GM23338 (cell line): ENCODE data around the gene AVPR2. TPM values are rescaled to one million over a fixed set of nuclear protein-coding genes. Genes with fewer than 3 reads are reported as not detected.

Experiments used
- ATAC-seq: fragments of 200-7000 bp; cut with Tn5 transposase; 3 replicates; pipeline ENCODE4 v1.9.1; 2020
- DNase-seq: peaks from one replicate; pipeline ENCODE4 v3.0.0-alpha.2; 2015; ENCODE audit warnings: low spot score
- H2AFZ ChIP-seq: fragments of 200-600 bp; sonication (generic); 2 replicates; pipeline ENCODE4 v1.8.0; 2016; ENCODE audit warnings: antibody characterized with exemption, mild to moderate bottlenecking, moderate library complexity
- H3F3A ChIP-seq: fragments of 200-600 bp; sonication (generic); replicated peaks from 2 replicates; pipeline ENCODE4 v1.8.0; 2017; ENCODE audit warnings: antibody characterized with exemption, mixed run types, low read depth
- H3K27ac ChIP-seq: fragments of 200-600 bp; sonication (generic); 2 replicates; pipeline ENCODE4 v1.6.1; 2016; ENCODE audit warnings: low read depth
- H3K27me3 ChIP-seq: fragments of 200-600 bp; sonication (generic); 2 replicates; pipeline ENCODE4 v1.8.0; 2016; ENCODE audit warnings: mild to moderate bottlenecking, mixed run types, moderate library complexity; ENCODE audit not compliant: insufficient read depth
- H3K36me3 ChIP-seq: fragments of 200-600 bp; sonication (generic); 2 replicates; pipeline ENCODE4 v1.8.0; 2016; ENCODE audit warnings: mild to moderate bottlenecking; ENCODE audit not compliant: insufficient read depth
- H3K4me1 ChIP-seq: fragments of 200-600 bp; sonication (generic); 2 replicates; pipeline ENCODE4 v1.8.0; 2016; ENCODE audit warnings: mild to moderate bottlenecking, moderate library complexity; ENCODE audit not compliant: insufficient read depth
- H3K4me2 ChIP-seq: fragments of 200-600 bp; sonication (generic); 2 replicates; pipeline ENCODE4 v1.7.1; 2017; ENCODE audit warnings: mixed run types
- H3K4me3 ChIP-seq: fragments of 200-600 bp; sonication (generic); 2 replicates; pipeline ENCODE4 v1.6.1; 2016; ENCODE audit warnings: mixed run types
- H3K79me2 ChIP-seq: fragments of 200-600 bp; sonication (generic); replicated peaks from 2 replicates; pipeline ENCODE4 v1.8.0; 2017; ENCODE audit warnings: mild to moderate bottlenecking; ENCODE audit not compliant: insufficient read depth
- H3K9me2 ChIP-seq: fragments of 200-600 bp; sonication (generic); 2 replicates; pipeline ENCODE4 v1.8.0; 2017; ENCODE audit not compliant: insufficient read depth
- H4K20me1 ChIP-seq: fragments of 200-600 bp; sonication (generic); replicated peaks from 2 replicates; pipeline ENCODE4 v1.8.0; 2017; ENCODE audit warnings: mild to moderate bottlenecking; ENCODE audit not compliant: insufficient read depth
- H3K27ac Mint-ChIP-seq: 2 replicates; pipeline ENCODE4 v1.8.0; 2020; ENCODE audit warnings: inconsistent platforms, mild to moderate bottlenecking, moderate library complexity, mixed read lengths
- H3K27me3 Mint-ChIP-seq: 3 replicates; pipeline ENCODE4 v1.8.0; 2022; ENCODE audit warnings: low read depth, mild to moderate bottlenecking, moderate library complexity, mixed read lengths, inconsistent platforms; ENCODE audit not compliant: insufficient read depth, poor library complexity
- H3K36me3 Mint-ChIP-seq: 3 replicates; pipeline ENCODE4 v1.8.0; 2021; ENCODE audit warnings: low read depth, mild to moderate bottlenecking, inconsistent platforms, moderate library complexity, mixed read lengths
- H3K4me1 Mint-ChIP-seq: 3 replicates; pipeline ENCODE4 v1.8.0; 2020; ENCODE audit warnings: mild to moderate bottlenecking, inconsistent platforms, mixed read lengths
- H3K4me3 Mint-ChIP-seq: 3 replicates; pipeline ENCODE4 v1.8.0; 2021; ENCODE audit warnings: moderate library complexity, mild to moderate bottlenecking, inconsistent platforms, mixed read lengths
- H3K9me3 Mint-ChIP-seq: 3 replicates; pipeline ENCODE4 v1.8.0; 2020; ENCODE audit warnings: moderate library complexity, mild to moderate bottlenecking, inconsistent platforms, mixed read lengths
- CREB1 ChIP-seq: fragments of 250-450 bp; sonication (Bioruptor Pico); IDR thresholded peaks from 2 replicates; pipeline ENCODE4 v1.5.0; 2020; ENCODE audit warnings: low read depth, mild to moderate bottlenecking, moderate library complexity
- CTCF ChIP-seq, 2 experiments: fragments of 200-600 bp in 1 of 2; sonication (generic) in 1 of 2; conservative IDR thresholded peaks; 2 replicates each; pipeline versions ENCODE4 v1.5.1 to v1.6.1; 2016 to 2017; ENCODE audit warnings: antibody characterized with exemption in 2 of 2, low read depth in 2 of 2, mild to moderate bottlenecking in 2 of 2, moderate library complexity in 1 of 2
- ETS1 ChIP-seq: IDR thresholded peaks from 2 replicates; pipeline ENCODE4 v1.6.1; 2016; ENCODE audit warnings: antibody characterized with exemption
- EZH2 ChIP-seq: fragments of 200-600 bp; sonication (generic); IDR thresholded peaks from one replicate; pipeline ENCODE4 v1.8.0; 2017; ENCODE audit warnings: antibody characterized with exemption, mild to moderate bottlenecking, low read depth; ENCODE audit not compliant: unreplicated experiment
- EZH2phosphoT487 ChIP-seq: fragments of 200-600 bp; sonication (generic); IDR thresholded peaks from one replicate; pipeline ENCODE4 v1.8.1; 2018; ENCODE audit warnings: antibody characterized with exemption; ENCODE audit not compliant: unreplicated experiment
- JUNB ChIP-seq: IDR thresholded peaks from one replicate; pipeline ENCODE4 v1.6.1; 2016; ENCODE audit warnings: antibody characterized with exemption; ENCODE audit not compliant: unreplicated experiment
- NANOG ChIP-seq: IDR thresholded peaks from 2 replicates; pipeline ENCODE4 v1.6.1; 2016; ENCODE audit warnings: antibody characterized with exemption, borderline replicate concordance
- POLR2AphosphoS5 ChIP-seq: IDR thresholded peaks from 2 replicates; pipeline ENCODE4 v1.6.1; 2016; ENCODE audit warnings: antibody characterized with exemption, low read depth
- REST ChIP-seq: IDR thresholded peaks from one replicate; pipeline ENCODE4 v1.6.1; 2018; ENCODE audit warnings: antibody characterized with exemption; ENCODE audit not compliant: unreplicated experiment
- STAT1 ChIP-seq: IDR thresholded peaks from one replicate; pipeline ENCODE4 v1.6.1; 2016; ENCODE audit warnings: antibody characterized with exemption; ENCODE audit not compliant: unreplicated experiment
- ZNF114 ChIP-seq: fragments of 250-450 bp; sonication (Bioruptor Pico); IDR thresholded peaks from 2 replicates; pipeline ENCODE4 v1.5.0; 2020; ENCODE audit warnings: mild to moderate bottlenecking, moderate library complexity
- ZNF331 ChIP-seq: fragments of 250-450 bp; sonication (Bioruptor Pico); IDR thresholded peaks from 2 replicates; pipeline ENCODE4 v1.5.0; 2020; ENCODE audit warnings: low read depth, mild to moderate bottlenecking, moderate library complexity
- ZNF462 ChIP-seq: fragments of 250-450 bp; sonication (Bioruptor Pico); IDR thresholded peaks from 2 replicates; pipeline ENCODE4 v1.5.0; 2020; ENCODE audit warnings: mild to moderate bottlenecking, moderate library complexity
- polyA plus RNA-seq: library from polyadenylated mRNA; unstranded; fragments of >200 nt; fragmentation: Nextera tagmentation; extraction: Ambion mirVana; gene quantifications from 2 replicates; pipeline ENCODE4 v1.2.1, GENCODE V29; 2016
- total RNA-seq: library from RNA; depleted of rRNA; stranded (reverse); fragments of >200 nt; shearing (Covaris generic); gene quantifications from 2 replicates; pipeline ENCODE4 v1.2.3, GENCODE V29; 2014

AVPR2 gene
- total and polyA plus RNA-seq, 2 experiments from 2014 or later = not detected

GRCh38 chrX:153901753-153902140, 2.7 kb upstream of the AVPR2 start:
- Mint-ChIP-seq H3K27me3 (peaks cover 15% of the 10 kb centered on the region), H3K27ac (no peak overlapping the region), H3K4me3 (no peak overlapping the region), H3K36me3 (no peaks in the 10 kb centered on the region), H3K4me1 (peaks cover 26% of the 10 kb centered on the region), H3K9me3 (no peaks in the 10 kb centered on the region; the same call in 2 of the 3 replicates)
- DNase-seq = no peak
- Histone ChIP-seq H3K27ac (no peak overlapping the region), H2AFZ (no peak overlapping the region), H3K9me2 (no peaks in the 10 kb centered on the region), H3K27me3 (no peaks in the 10 kb centered on the region), H3K4me2 (no peak overlapping the region), H3K4me1 (peaks cover 5% of the 10 kb centered on the region; the same call in 1 of the 2 replicates), H4K20me1 (no peaks in the 10 kb centered on the region), H3K36me3 (no peaks in the 10 kb centered on the region), H3K79me2 (no peaks in the 10 kb centered on the region), H3F3A (no peaks in the 10 kb centered on the region), H3K4me3 (no peak overlapping the region)
- ATAC-seq = no peak
- TF ChIP-seq CREB1 (CRISPR knock-in tag) (no peak), JUNB (no peak), ZNF331 (no peak), ZNF114 (no peak), ZNF462 (no peak), EZH2 (no peak), EZH2phosphoT487 (no peak), REST (no peak), POLR2AphosphoS5 (no peak), STAT1 (no peak), CTCF (conservative IDR thresholded peaks at IDR 0.05; ENCODE audit: low read depth in 2 of 2) (no peak), NANOG (no peak), ETS1 (no peak)
